Tibial nerve (tissue), 3 donors: ENCODE data around the gene WDR77.

Experiments used
- CTCF ChIP-seq, 5 experiments: fragments of 200-600 bp in 3 of 5; fragments of 450-650 bp in 2 of 5; sonication (generic) in 3 of 5; IDR thresholded peaks; one replicate each; pipeline ENCODE4 v1.5.1; 2016 to 2019; ENCODE audit warnings: antibody characterized with exemption in 5 of 5, mild to moderate bottlenecking in 3 of 5, moderate library complexity in 2 of 5
- POLR2A ChIP-seq, 2 donors: fragments of 450-650 bp; IDR thresholded peaks; one replicate each; pipeline ENCODE4 v1.6.1; 2017; ENCODE audit warnings: antibody characterized with exemption in 2 of 2, mild to moderate bottlenecking in 2 of 2, moderate library complexity in 2 of 2

DNA sequence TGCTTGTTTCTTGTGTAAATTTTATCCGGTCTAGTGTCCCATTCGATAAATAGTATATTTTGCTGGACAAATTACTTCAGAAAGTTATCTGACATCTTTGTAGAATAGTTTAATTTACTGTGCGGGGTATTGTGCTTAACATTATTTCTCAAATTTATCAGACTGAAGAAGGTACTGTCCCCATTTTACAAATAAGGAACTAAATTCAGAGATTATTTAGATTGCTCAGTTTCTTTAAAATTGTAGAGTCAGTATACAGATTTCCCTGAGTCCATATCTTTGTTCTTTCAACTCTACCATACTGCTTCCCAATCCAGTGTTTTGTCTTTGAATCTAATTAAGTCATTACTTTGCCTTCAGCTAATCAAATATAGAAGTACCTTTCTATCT lies 6.6 kb upstream of the WDR77 start:
- TF ChIP-seq CTCF (IDR thresholded peaks at IDR 0.05) = no peak
- no peak for TF ChIP-seq POLR2A (IDR thresholded peaks at IDR 0.05)
